ENCODE results near the gene CPNE6.

The CPNE6 gene

DNA sequence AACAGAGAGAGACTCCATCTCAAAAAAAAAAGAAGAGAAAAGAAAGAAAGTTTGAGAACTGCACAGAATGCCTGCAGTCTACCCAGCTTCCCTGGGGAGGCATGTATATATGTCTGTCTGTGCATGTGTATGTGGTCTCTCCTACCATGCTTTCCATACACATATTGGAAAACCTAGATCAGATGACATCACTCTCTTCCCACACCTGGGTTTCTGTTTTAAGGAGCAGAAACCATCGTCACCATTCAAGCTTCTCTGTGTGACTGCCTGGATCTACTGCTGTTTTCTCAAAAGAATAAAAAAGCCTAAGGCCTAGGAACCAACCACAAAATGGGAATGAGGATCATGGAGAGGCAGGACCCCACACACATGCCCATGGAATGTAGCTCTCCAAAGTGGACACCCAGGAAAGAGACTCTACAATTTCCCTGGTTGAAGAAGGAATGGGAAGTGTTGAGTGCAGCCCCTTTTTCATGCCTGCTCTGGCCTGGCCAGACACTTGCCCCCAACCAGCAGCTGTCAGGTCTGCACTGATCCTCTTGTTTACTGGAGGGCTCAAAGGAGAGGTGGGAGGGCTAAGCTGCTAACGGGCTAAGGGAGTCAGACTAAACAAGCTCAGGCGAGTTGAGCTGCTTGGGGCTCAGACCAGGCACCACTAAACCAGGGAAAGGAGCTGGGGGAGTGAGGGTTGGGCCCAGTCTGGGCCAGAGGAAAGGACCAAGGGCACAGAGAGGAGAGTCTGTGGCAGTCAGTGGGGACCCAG is 15.0 kb downstream of the CPNE6 start:
- no peak for DNase-seq (ENCODE audit: low read depth)

DNA sequence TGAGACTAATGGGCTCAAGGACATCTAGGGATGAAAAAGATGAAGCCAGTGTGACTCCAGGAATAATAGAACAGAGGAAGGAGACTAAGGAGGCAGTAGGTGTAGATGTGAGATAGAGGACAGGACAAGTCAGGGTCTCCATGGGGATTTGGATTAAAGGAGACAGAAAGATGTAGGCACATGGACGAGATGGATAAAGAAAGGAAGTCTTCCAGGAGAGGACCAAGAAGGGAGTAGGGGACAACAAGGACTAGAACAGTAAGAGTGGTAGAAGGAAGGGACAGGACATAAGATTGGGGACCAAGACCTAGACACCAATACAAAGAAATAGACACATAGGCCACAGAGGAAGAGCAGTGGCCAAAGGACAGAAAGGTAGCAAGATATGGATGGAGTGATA is 15.6 kb downstream of the CPNE6 start:
- DNase-seq (ENCODE audit: low read depth) = no peak

DNA sequence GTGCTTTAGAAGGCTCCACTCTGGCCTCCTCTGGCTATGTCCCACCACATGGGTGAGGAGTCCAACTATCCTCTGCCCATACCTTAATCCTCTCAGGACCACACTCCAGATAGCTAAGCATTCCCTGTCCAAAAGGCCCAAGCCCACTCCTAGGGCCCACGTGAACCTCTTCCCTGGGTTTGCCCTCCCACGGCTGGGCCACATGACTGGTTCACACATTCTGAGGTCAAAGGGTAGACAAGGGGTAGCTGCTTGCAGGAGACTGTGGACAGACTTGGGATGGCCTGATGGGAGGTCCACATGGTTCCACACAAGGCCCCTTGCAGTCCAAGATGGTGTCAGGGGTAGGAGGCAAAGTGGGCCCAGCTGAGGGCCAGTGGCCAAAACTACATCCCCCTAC is 16.7 kb downstream of the CPNE6 start:
- DNase-seq (ENCODE audit: low read depth) = no peak

- no peak for DNase-seq (ENCODE audit: low read depth)
Observed at GRCh38 chr14:24089890-24090289, 18.5 kb downstream of the CPNE6 start.

GRCh38 chr14:24092110-24092504 is 20.7 kb downstream of the CPNE6 start:
- no peak for DNase-seq (ENCODE audit: low read depth)

DNA sequence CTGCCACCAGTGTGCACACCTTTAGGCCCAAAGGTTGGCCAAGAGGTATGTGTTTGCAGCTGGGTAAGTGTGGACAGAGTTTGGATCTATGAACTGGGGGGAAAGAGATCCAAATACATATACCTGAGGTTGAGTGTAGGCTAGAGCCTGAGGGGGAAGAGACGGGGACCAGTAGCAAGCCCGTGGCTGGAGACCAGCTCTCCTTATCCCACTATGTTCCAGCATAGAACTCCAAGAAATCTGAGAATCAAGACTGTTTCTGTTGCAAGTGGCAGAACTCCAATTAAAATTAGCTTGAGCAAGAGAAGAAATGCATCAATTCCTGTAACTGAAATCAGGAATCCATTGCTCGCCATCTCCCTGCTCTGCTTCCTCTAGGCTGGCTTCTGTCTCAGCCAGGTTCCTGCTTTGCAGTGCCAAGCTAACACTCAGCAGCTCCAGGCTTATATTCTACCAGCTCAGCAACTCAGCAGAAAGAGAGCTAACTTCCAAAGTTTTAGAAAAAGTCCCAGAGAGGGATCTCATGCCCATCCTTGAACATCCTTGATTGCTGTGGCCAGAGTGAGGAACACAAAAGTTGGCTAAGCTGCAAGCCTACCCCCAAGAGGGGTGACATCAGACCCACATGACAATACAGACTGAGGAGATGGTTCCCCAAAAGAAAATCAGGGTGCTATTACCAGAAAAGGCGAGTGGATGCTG is 21.3 kb downstream of the CPNE6 start:
- no peak for DNase-seq (ENCODE audit: low read depth)

- DNase-seq (ENCODE audit: low read depth) = no peak
Observed at GRCh38 chr14:24093207-24093900, 22.0 kb downstream of the CPNE6 start.

DNA sequence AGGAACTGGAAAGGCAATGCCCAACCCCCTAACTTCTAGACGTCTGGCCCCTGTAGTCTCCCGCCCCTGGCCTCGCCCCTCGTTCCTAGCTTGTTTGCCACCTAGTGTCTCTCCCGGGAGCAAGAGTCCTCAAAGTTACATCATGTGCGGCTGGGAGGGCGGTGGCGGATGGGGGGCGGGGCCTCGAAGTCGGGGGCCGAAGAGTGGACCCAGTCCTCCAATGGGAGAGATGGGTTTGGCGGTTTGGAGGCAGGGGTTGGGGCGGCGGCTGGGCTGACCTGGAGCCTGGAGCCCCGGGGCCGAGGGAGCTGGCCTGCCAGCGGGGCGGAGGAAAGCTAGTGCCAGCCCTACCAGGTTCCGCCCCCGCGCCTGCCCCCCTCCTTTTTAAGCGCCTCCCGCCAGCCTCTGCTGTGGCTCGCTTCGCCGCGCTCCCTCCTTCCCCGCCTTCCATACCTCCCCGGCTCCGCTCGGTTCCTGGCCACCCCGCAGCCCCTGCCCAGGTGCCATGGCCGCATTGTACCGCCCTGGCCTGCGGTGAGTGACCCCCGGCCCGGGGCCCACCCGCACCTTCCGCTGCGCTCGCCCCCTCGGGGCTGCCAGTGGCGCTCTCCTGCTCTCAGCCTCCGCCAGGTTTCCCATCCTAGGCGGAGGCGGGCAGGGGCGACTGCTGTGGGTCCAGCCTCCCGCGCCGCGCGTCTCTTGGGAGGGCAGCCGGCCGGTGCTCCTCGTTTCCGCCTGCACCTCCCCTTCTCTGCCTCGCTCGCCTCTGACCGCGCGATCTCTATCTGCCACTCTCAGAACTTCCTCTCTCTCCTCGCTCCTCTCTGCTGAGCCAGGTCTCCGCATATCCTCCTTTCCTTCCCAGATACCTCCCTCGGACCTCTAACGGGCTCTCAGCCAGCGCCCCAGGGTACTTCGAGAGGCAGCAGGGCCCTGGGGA is 22.8 kb downstream of the CPNE6 start, which contains the start of gene PCK2:
TSS of gene PCK2 (plus strand) at position 411 of the 940 bp plus-strand sequence. CDS start at position 506, 95 bp downstream.
- peak; percentile 82 for DNase-seq (ENCODE audit: low read depth)

DNA sequence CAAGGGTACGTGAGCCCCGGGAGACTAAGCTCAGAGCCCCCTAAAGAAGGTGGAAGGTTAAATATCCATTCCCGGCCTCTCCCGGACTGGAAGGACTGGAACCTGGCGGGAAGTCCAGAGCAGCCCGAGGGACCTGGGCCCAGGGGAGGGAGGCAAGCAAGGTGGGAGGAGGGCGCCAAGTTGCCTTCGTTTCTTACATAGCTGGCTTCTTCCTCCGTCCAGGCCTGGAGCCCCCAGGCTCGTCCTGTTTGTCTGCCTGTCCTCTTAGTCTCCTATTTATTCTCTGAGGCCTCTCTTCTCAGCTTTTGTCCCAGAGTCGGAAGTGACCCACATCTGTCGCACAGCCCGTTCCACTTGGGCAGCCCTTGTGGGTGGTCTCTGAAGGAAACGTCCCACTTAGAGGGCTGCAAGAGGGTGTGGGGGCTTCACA is 23.5 kb downstream of the CPNE6 start:
- no peak for DNase-seq (ENCODE audit: low read depth)

- peak; percentile 59 for DNase-seq (ENCODE audit: low read depth)
Observed at GRCh38 chr14:24095271-24096068, 24.1 kb downstream of the CPNE6 start.

DNA sequence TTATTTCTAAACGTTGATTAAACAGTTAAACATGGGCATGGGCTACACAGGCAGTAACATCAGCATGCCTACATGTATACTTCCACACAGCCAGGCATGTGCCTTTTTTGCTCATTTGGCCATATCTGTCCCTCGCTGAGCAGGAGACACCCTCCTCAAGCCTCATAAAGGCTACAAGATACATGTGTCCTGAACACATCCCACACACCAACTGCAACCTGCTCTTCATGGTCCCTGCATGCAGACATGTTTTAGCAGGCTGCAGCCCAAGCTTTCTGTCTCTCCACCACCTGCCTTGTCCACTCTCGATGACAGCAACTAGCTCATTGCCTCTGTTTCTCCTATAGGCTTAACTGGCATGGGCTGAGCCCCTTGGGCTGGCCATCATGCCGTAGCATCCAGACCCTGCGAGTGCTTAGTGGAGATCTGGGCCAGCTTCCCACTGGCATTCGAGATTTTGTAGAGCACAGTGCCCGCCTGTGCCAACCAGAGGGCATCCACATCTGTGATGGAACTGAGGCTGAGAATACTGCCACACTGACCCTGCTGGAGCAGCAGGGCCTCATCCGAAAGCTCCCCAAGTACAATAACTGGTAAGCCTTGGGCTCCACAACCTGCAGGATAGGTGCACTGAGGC is 25.3 kb downstream of the CPNE6 start:
- no peak for DNase-seq (ENCODE audit: low read depth)

- no peak for DNase-seq (ENCODE audit: low read depth)
Observed at GRCh38 chr14:24098229-24098926, 27.0 kb downstream of the CPNE6 start.

DNA sequence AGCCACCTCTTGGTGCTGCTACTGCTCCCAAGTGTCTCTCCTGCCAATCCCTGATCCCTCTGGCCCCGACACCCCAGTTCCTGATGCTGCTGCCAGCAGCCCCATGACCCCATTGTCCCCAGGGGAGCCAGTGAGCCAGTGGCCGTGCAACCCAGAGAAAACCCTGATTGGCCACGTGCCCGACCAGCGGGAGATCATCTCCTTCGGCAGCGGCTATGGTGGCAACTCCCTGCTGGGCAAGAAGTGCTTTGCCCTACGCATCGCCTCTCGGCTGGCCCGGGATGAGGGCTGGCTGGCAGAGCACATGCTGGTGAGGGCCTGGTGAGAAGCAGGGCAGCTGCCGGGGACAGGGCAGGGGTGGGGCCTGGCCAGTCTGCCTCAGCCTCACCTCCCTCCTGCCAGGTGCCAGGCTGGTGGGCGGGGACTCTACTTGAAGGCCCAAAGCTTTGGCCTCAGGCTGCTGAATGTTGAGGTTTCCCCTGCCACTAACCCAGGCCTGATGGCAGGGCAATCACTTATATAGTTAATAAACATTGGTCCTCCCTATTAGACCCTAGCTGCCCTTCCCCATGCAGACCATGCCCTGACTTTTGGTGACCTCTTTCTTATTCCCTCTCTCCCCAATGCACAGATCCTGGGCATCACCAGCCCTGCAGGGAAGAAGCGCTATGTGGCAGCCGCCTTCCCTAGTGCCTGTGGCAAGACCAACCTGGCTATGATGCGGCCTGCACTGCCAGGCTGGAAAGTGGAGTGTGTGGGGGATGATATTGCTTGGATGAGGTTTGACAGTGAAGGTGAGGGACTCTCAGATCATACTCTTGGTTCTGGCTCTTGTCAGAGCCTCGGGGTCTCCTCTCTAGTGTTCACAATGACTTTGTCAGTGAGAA is 27.8 kb downstream of the CPNE6 start:
- DNase-seq (ENCODE audit: low read depth) = no peak

DNA sequence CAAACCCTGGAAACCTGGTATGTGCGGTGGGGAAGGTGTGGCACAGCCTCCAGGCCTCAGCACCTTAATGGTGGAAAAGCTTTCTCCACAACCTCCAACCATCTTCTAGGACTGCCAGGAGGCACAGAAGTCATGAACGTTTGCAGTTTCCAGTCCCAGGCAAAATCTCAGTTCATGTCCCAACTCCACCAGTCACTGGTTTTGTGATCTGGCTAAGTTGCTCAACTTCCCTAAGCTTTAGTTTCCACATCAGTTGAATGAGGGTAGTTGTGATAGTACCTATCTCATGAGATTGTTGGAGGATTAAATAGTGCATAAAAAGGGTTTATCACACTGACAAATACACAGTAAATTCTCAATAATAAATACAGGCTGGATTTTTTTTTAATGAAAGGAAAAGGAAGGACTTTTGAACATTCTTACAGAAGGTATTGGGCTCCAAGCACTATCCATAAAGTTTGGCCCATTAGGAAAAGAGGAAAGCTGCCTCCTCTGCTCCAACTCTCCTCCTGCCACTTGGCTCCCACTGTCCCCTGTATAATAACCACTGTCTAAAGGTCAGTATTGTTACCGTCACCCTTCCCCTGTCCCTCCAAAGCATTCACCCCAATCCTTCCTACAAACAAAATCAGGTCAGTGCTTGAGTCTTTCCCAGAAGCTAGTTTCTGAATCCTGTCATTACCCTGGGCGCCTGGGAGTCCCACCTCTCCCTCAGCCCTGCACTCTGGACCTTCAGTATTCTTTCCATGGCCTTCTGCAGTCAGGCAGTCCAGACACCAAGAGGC is 29.0 kb downstream of the CPNE6 start:
- DNase-seq (ENCODE audit: low read depth) = no peak

- no peak for DNase-seq (ENCODE audit: low read depth)
Observed at GRCh38 chr14:24100982-24101494, 29.7 kb downstream of the CPNE6 start.

GRCh38 chr14:24102357-24103048 is 31.1 kb downstream of the CPNE6 start:
- no peak for DNase-seq (ENCODE audit: low read depth)

GRCh38 chr14:24103451-24103850 is 32.1 kb downstream of the CPNE6 start:
- DNase-seq (ENCODE audit: low read depth) = no peak

Measured in stimulated activated CD8-positive, alpha-beta memory T cell treated with anti-CD3 and anti-CD28 coated beads, Interleukin-4, amount 100 ng/mL, for 24 hours (primary cell).